NCI-H2227 (cell line): Measurements from ENCODE around the gene RERE.
"Not testable (repeated sequence)": the region's sequence is repeated elsewhere in the genome, so short reads cannot be mapped to it uniquely, and the experiment has no call there.

Experiments used
- DNase-seq: peaks from one replicate; lab custom pipeline; 2025; ENCODE audit not compliant: unreplicated experiment; lab: John Stamatoyannopoulos, UW

RERE gene

GRCh38 chr1:8395433-8395866, 422.0 kb downstream of the RERE start:
- DNase-seq, result no peak

DNA sequence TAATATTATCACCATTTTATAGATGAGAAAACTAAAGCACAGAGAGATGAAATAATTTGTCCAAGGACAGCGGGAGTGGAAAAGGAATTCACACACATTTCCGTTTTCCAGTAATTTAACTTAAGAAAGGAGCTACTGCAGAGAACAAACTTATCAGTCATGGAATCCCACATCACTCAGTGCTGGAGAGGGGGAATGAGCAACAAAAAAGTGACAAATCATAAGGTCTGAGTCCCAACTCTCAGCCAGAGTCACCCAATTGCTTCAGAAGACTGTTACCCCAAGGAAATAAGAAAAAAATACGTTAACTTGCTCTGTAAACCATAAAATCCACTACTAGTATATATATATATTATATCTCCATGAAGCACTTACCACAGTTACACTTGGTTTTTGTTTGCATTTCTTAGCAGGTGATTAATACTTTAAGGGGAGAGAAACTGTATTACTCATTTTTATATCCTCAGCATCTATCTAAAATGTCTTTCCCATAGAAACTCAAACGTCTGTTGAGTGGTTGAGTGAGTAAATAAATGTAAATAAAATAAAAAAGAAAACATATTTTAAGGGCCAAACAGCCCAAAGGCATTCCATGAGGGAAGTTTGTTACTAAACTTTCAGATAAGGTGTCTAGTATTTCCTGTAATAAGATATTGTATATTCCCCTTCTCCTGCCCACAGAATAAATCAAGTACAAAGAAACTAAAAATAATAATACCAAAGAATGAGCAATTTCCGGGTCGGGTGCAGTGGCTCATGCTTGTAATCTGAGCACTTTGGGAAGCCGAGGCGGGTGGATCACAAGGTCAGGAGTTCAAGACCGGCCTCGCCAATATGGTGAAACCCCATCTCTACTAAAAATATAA, 422.8 kb downstream of the RERE start:
- no peak for DNase-seq

GRCh38 chr1:8392522-8392921, 424.9 kb downstream of the RERE start:
- DNase-seq, result no peak

GRCh38 chr1:8390707-8391106, 426.7 kb downstream of the RERE start:
- no peak for DNase-seq

DNA sequence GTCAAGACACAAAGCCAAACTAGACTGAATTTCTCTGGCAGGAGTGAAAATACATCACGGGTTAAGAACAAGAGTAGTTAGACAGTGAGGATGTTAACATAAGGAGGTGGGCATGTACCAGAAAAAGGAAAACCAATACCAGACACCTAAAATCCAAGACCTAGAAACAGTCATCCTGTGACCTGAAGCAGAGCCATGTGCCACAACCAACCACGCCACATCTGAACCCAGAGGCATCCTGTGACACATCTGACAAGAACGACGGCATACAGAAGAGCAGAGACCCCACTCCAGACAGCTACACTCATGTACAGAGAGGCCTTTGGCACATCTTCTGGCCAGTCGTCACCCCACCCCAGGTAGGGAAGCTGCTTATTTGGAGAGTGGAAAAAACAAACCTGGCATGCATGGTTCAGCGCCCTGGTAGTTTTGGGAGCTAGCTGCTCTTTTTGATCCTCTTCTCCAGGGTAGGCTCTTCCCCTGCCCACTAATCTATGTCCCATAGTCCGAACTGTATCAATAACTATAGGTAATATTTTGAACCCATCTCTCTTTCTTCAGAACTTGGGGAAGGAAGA, 427.4 kb downstream of the RERE start:
- DNase-seq, result no peak

GRCh38 chr1:8388732-8389562, 428.5 kb downstream of the RERE start:
- DNase-seq, result no peak

DNA sequence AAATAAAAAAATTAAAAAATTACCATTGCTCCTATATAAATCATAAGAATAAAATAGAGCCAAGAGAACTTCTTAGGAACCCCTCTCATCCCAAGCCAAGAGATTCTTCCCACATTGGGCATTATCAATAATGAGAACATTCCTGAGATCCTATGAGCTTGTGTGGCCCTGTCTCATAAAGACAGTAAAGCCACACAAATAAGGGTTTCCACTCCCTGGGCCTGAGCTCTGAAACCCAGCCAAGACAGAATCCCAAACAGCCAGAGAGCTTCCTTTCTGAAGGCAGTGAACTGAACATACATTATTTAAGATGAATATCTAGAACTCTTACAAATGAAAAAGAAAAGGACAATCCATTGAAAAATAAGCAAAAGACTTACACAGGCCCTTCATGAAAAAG, 431.2 kb downstream of the RERE start:
- DNase-seq, result no peak

DNA sequence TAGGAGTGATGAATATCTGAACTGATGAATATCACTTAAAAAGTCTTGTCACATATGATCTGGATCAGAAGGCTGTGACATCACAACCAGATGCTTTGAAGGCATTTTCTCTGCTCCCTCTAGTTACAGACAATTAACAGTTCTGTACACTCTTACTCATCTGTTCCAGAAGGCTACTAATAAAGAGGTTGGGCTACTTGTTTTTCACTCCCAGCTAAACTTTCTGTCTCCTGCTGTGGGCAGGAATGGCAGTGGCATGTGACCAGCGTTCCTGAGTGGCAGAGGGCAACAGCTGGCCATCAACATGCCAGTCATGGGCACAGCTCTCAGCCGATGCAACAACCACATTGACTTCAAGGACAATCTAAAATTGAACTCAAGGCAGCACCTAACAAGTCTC, 432.9 kb downstream of the RERE start:
- no peak for DNase-seq

GRCh38 chr1:8384088-8384487, 433.4 kb downstream of the RERE start:
- no peak for DNase-seq

DNA sequence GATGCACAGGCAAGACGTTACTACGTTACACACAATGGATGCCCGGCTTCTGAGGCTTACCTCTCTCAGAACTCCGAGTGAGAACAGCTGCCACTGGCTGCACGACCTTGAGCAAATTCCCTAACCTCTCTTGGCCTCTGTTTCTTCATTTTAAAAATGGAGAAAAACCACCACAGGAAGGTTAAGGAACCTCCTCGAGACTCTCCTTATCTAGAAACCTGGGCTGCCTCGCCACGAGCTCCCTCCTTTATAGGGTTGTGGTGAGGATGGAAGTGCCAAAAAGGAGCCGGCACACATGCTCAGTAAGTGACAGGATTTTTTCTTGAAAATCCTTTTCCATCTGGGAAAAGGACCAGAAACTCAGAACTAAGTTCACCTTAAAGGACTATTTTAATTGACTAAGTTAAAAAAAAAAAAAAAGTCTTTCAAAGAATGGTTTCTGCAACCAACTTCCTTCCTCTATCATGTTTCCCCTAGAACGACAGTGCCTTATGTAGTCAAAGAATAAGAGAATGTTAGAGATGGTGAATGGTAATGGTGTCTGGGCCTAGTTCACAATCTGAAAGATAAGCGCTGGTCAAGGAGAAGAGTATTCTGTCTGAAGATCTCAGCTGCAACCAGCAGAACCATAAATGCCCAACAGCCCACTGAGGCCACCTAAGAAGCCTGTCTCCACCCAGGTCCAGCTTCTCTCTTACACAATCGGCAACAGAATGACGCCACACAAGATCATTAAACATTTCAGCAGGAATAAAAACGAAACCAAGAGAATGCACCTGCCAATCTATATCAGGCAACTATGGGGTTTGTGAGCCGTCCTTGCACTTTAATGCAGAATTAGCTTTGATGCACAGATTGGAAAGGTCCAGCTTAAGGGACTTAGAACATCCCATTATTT, 434.6 kb downstream of the RERE start:
- no peak for DNase-seq

- peak; percentile 72 for DNase-seq
Observed at GRCh38 chr1:8382051-8382505, 435.4 kb downstream of the RERE start.

DNA sequence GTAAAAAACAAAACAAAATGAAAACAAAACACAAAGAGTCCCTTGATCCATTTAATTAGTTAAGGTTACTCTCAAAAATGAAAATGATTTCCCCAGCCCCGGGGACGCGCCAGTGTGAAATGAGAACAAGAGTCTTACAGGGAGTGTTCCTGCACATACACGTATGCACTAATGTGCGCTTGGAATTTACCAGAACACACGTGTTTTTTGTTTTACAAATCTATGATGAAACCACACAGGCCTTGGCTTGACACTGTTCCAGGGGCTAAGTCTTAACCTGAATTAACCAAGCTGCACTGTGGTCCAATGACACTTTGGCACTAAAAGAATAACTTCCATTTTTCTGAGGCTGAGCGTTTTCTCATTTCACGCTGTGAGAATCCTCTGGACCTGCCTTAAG, 435.8 kb downstream of the RERE start:
- no peak for DNase-seq

GRCh38 chr1:8380310-8380709, 437.1 kb downstream of the RERE start:
- not testable (repeated sequence) for DNase-seq

DNA sequence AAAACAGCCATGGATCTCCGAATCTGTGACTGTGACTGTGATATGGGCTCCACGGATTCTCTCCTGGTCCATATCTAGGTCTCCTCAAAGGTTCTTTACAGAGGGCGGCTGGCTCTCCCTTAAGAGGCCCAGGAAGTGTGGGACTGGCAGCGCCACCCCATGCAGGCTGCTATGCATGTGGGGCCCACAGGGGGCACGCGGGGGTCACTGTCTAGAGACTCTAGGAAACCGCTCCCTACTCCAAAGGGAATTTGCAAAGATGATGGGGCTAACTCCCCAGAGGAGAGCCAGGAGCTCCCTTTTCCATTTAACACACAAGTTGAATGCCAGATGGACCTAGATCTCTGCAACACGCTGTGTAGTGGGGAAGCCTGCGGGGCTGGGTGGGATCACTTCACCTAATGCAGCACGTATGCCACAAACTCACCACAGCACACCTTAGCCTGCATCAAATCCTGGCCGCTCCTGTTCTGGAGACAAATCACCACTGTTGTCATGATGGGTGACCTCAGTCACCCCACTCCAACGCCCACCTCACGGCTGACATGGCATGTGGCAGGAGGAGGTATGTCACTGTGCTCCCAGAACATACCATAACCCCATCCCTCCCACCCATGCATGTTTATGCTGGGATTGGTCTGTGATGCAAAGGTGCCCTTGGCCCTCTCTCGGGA, 437.8 kb downstream of the RERE start:
- no peak for DNase-seq

DNA sequence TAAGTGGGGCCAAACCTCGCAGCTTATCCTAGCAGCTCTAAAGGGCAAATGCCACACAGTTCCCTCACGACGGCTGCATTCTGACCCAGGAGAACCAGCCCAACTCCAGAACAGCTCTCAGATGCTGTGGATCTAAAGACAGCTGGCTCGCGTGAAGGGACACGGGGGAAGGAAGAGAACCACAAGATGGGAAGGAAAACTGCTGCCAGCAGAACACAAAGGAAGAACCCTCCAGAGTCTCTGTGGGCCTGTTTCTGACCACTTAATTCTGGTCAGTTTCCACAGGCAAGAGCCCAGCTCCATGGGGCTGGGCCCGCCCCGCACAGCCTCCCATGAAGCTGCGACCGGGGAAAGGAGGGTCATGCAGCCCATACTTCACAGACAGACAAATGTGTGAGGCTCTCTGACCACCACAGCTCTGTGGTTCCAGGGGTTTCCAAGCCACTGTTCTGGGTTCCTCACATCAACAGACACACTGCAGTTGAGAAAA, 438.4 kb downstream of the RERE start:
- DNase-seq, result no peak

- DNase-seq, result no peak
Observed at GRCh38 chr1:8378178-8378577, 439.3 kb downstream of the RERE start.

DNA sequence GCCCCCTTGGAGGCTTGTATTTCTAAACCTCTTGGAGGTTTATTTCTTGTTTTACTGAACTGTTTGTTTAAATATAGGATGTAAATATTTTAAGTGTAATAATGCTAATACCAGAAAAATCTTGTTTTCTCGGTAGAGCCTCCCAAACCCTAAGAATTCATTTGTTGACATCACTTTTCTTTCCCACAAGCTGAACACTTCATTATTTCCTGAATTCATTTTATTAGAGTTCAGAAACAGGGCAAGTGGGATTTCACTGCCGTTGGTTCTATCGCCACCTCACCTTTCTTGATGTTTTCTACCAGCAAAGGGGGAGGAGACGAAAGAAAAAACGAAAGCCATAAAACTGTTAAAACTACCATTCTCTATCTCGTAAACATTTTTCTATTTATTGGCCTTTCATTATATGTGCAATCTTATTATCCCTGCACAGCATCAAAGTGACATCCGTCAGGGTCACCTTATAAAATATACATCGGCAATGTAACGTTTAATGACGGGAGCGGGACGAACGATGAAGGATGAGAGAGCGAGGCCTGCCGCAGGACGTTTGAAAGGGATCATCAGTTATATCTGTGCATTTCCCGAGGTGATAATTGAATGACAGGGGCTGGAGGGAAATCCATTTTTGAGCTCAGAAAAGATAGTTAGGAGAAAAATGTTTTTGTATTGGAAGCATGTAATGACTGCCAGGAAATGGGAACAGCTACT, 440.0 kb downstream of the RERE start:
- no peak for DNase-seq

DNA sequence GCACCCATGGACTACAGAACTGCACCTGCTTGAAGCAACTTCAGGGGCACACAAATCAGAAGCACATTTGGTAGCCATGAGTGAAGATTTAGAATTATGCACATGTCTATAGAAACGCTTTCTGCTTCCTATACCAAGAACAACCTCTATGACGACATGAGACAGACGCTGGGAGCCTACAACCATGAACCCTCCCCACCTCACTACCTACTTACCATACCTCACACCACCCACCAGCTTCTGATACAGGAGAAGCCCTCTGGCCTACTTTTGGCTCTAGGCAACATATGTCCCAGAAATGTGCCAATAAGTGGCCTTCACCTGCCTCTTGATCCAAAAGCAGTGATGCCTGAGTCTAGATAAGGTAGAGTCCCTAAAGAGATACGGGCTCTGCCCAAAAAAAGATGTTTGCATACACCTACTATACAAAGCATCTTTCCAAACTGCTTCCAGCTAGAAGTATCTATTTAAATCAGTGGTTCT, 441.0 kb downstream of the RERE start:
- DNase-seq, result no peak

- peak; percentile 31 for DNase-seq
Observed at GRCh38 chr1:8374812-8375211, 442.6 kb downstream of the RERE start.
